ENCODE measurements around the gene PTPRT. TPM values are rescaled to one million over a fixed set of nuclear protein-coding genes. Genes with fewer than 3 reads are reported as not detected.

Gene PTPRT
- total RNA-seq, 1 experiment from 2014 or later, result not detected

DNA sequence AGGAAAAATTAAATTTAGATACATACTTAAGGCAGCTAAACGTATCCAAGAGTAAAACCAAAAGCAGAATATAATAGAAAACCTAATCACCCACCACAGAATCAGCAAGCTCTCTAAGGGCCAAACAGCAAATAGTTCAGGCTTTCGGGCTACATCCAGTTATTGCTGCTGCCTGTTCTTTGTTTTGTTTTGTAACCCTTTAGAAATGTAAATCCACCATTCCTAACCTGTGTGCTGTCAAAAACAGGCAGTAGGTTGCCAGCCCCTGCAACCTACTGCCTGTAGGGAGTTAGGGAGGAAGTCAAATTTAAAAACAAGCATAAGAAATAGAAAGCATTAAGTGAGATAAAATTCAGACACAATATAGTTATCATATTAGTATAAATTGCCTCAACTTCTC lies 225.9 kb downstream of the PTPRT start:
- no peak for ATAC-seq
- no peak for TF ChIP-seq EZH2phosphoT487 (IDR thresholded peaks at IDR 0.05; ENCODE audit: borderline replicate concordance, low read length)
- TF ChIP-seq EZH2 (IDR thresholded peaks at IDR 0.05; ENCODE audit: low read length, unreplicated experiment), result no peak
- TF ChIP-seq CTCF (conservative IDR thresholded peaks at IDR 0.05; ENCODE audit: low read depth, low read length), result no peak
- Histone ChIP-seq H3K4me3 (ENCODE audit: low read length) (no peak overlapping the region), H3K4me1 (ENCODE audit: insufficient read depth, low read length) (no peaks in the 10 kb centered on the region), H3K79me2 (ENCODE audit: low read length) (no peaks in the 10 kb centered on the region), H3F3A (ENCODE audit: low read length, unreplicated experiment) (no peaks in the 10 kb centered on the region), H3K36me3 (ENCODE audit: low read depth, low read length) (no peaks in the 10 kb centered on the region), H4K20me1 (ENCODE audit: low read length) (no peaks in the 10 kb centered on the region), H3K9me3 (ENCODE audit: low read length) (no peaks in the 10 kb centered on the region), H3K27ac (ENCODE audit: low read length) (no peak overlapping the region), H3K9me2 (replicated peaks; ENCODE audit: low read length) (no peaks in the 10 kb centered on the region), H3K27me3 (ENCODE audit: low read length) (0 out of 2 replicates have a peak, but pooled peaks cover 3% of the 10 kb centered on the region), H3K4me2 (ENCODE audit: low read length) (no peak overlapping the region), H2AFZ (ENCODE audit: low read length) (no peak overlapping the region), H3K9ac (ENCODE audit: low read length) (no peak overlapping the region)
- intact Hi-C loops (cut with micrococcal nuclease), result no loop called here
- CTCF ChIA-PET, result no interaction called here
- DNase-seq, result no peak
- POLR2A ChIA-PET (ENCODE audit: unreplicated experiment), result no interaction called here
- BruUV-seq (replicated peaks), result no TSS peak

DNA sequence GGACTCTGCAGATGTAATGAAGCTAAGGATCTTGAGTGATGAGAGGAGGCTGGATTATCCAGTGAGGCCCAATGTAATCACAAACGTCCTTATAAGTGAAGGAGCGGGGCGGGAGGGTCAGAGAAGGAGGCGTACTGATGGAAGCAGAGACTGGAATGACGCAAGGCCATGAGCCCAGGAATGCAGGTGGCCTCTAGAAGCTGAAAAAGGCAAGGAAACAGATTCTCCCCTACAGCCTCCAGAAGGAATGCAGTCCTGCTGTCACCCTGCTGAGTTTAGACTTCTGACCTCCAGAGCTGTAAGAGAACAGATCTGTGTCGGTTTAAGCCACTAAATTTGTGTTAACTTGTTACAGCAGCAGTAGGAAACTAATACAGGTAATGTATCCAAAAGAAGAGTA lies 227.9 kb downstream of the PTPRT start:
- ChIA-PET CTCF (no interaction called here), POLR2A (ENCODE audit: unreplicated experiment) (no interaction called here)
- Histone ChIP-seq H2AFZ (ENCODE audit: low read length) (no peak overlapping the region), H3K4me2 (ENCODE audit: low read length) (no peak overlapping the region), H3K79me2 (ENCODE audit: low read length) (no peaks in the 10 kb centered on the region), H3K36me3 (ENCODE audit: low read depth, low read length) (no peaks in the 10 kb centered on the region), H3K4me1 (ENCODE audit: insufficient read depth, low read length) (no peaks in the 10 kb centered on the region), H3F3A (ENCODE audit: low read length, unreplicated experiment) (no peaks in the 10 kb centered on the region), H3K27ac (ENCODE audit: low read length) (no peak overlapping the region), H3K9ac (ENCODE audit: low read length) (no peak overlapping the region), H3K9me2 (replicated peaks; ENCODE audit: low read length) (no peaks in the 10 kb centered on the region), H3K27me3 (ENCODE audit: low read length) (0 out of 2 replicates have a peak, but pooled peaks cover 3% of the 10 kb centered on the region), H4K20me1 (ENCODE audit: low read length) (no peaks in the 10 kb centered on the region), H3K9me3 (ENCODE audit: low read length) (no peaks in the 10 kb centered on the region), H3K4me3 (ENCODE audit: low read length) (no peak overlapping the region)
- no peak for TF ChIP-seq EZH2phosphoT487 (IDR thresholded peaks at IDR 0.05; ENCODE audit: borderline replicate concordance, low read length)
- no peak for TF ChIP-seq EZH2 (IDR thresholded peaks at IDR 0.05; ENCODE audit: low read length, unreplicated experiment)
- TF ChIP-seq CTCF (conservative IDR thresholded peaks at IDR 0.05; ENCODE audit: low read depth, low read length), result no peak
- no peak for DNase-seq
- ATAC-seq, result no peak
- BruUV-seq (replicated peaks), result no TSS peak
- intact Hi-C loops (cut with micrococcal nuclease), result no loop called here

DNA sequence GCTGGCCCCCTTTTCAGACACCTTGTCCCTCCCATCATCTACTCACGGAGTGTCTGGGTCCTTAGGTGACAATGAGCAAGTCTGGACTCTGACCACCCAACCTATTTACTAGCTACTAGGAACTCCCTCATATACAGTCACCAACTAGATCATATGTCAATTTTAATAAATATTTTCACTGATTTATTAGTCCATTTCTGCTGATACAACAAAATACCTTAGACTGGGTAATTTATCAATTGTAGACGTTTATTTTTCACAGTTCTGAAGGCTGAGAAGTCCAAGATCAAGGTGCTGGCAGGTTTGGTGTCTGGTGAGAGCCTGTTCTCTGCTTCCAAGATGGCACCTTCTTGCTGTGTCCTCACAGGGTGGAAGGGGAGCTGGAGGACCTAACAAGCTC lies 229.7 kb downstream of the PTPRT start:
- TF ChIP-seq EZH2 (IDR thresholded peaks at IDR 0.05; ENCODE audit: low read length, unreplicated experiment) (no peak), CTCF (conservative IDR thresholded peaks at IDR 0.05; ENCODE audit: low read depth, low read length) (no peak), EZH2phosphoT487 (IDR thresholded peaks at IDR 0.05; ENCODE audit: borderline replicate concordance, low read length) (no peak)
- ATAC-seq (no peak), DNase-seq (no peak)
- Histone ChIP-seq H3K36me3 (ENCODE audit: low read depth, low read length) (no peaks in the 10 kb centered on the region), H3K9ac (ENCODE audit: low read length) (no peak overlapping the region), H3K27ac (ENCODE audit: low read length) (no peak overlapping the region), H3K4me1 (ENCODE audit: insufficient read depth, low read length) (no peaks in the 10 kb centered on the region), H3K79me2 (ENCODE audit: low read length) (no peaks in the 10 kb centered on the region), H2AFZ (ENCODE audit: low read length) (no peak overlapping the region), H3K4me2 (ENCODE audit: low read length) (no peak overlapping the region), H3K27me3 (ENCODE audit: low read length) (no peaks in the 10 kb centered on the region), H3K4me3 (ENCODE audit: low read length) (no peak overlapping the region), H3K9me3 (ENCODE audit: low read length) (no peaks in the 10 kb centered on the region), H4K20me1 (ENCODE audit: low read length) (no peaks in the 10 kb centered on the region), H3K9me2 (replicated peaks; ENCODE audit: low read length) (no peaks in the 10 kb centered on the region), H3F3A (ENCODE audit: low read length, unreplicated experiment) (no peaks in the 10 kb centered on the region)
- POLR2A ChIA-PET (ENCODE audit: unreplicated experiment), result no interaction called here
- CTCF ChIA-PET, result no interaction called here
- intact Hi-C loops (cut with micrococcal nuclease), result no loop called here
- BruUV-seq (replicated peaks), result no TSS peak

Measured in PC-3 (cell line).